Measurements from ENCODE around the gene SYNGR3.

The SYNGR3 gene

DNA sequence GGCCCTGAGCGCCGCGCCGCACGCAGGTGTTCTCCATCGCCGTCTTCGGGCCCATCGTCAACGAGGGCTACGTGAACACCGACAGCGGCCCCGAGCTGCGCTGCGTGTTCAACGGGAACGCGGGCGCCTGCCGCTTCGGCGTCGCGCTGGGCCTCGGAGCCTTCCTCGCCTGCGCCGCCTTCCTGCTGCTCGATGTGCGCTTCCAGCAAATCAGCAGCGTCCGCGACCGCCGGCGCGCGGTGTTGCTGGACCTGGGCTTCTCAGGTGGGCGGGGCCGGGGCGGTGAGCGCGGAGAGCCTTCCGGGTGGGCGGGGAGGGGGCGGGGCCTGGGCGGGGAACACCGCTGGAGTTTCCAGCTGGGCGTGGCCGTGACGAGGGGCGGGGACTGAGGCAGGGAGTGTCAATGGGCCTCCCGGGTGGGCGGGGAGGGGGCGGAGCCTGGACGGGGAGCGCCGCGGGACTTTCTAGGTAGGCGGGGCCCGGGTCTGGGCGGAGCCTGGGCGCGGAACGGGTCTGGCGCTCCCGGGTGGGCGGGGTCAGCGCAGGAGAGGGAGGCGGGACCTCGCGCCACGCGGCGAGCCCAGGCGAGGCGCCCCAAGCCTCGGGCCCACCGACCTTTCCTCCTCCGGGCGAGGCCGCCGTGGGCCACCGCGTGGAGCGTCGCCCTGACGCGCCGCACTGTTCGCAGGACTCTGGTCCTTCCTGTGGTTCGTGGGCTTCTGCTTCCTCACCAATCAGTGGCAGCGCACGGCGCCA is 2.4 kb downstream of the SYNGR3 start:
- DNase-seq (ENCODE audit: low read depth in 2 of 3, low spot score in 1 of 3): peak; percentile 95 to 98 (median 98)

DNA sequence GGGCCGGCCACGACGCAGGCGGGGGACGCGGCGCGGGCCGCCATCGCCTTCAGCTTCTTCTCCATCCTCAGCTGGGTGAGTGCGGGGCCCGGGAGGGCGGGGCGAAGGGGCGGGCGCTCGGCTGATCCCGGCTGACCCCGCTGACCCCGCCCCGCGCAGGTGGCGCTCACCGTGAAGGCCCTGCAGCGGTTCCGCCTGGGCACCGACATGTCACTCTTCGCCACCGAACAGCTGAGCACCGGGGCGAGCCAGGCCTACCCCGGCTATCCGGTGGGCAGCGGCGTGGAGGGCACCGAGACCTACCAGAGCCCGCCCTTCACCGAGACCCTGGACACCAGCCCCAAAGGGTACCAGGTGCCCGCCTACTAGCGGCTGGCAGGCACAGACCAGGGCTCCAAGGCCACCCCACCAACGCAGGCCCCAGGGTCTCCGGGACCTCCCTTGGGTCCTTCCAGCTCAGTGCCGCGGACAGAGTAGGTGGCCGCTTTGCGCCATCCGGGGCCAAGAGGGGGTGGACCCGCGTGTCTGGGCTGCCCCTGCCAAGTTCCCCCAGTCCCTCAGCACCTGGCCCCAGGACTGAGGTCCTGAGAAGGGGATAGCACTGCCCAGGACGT is 3.0 kb downstream of the SYNGR3 start:
- DNase-seq (ENCODE audit: low read depth in 2 of 3, low spot score in 1 of 3): no peak

DNA sequence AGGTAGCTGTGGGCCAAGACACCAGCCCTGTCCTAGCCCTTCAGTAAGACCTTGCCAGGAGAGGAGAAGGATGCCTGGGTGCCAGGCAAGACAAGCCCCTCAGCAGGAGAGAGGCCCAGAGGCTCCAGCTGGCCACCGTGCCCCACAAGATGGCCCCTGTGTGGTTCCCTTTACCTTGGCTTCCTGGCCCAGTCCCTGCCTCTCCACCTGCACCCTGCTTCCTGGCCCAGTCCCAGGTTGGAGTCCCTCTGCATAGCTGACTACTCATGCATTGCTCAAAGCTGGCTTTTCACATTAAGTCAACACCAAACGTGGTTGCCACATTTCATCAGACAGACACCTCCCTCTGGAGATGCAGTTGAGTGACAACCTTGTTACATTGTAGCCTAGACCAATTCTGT is 4.0 kb downstream of the SYNGR3 start:
- DNase-seq (ENCODE audit: low read depth in 2 of 3, low spot score in 1 of 3): no peak

DNA sequence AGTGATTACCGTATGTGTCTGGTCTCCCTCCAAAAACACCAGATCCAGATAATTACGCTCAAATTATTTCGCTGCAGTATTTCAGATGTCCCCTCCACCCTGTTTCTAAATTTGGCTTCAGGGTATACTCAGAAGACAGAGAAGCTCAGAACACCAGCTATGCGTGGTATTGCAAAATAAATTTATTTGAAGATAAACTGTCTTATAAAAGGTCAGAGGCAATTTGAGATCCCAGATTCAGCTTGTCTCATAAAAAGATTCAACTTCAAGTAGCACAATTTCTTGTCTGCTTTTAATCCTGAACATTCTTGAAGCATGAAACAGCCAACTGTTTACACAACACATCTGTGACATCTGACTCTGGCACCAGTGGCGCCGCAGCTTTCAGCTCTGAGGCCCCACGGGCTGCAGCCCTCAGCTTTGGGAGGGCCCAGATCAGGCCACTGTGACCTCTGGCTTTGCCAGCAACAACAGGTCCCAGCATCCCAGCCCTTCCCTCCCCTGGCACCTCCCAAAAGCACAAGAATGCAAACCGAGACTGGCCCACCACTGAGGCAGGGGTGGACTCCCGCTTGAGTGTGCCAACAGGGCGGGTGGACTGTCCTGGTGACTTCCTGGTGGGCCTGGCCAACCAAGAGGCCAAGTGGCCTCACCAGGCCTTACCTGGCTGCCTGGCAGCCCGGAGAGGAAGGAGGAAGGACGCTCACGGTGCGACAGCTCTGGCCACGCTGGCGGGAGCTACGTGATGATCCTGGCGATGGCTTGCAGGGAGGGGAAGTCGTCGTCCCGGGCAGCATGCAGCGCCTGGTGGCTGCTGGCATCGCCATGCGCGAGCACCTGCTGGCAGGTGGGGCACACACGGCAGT is 8.0 kb downstream of the SYNGR3 start:
- DNase-seq (ENCODE audit: low read depth in 2 of 3, low spot score in 1 of 3): no peak

DNA sequence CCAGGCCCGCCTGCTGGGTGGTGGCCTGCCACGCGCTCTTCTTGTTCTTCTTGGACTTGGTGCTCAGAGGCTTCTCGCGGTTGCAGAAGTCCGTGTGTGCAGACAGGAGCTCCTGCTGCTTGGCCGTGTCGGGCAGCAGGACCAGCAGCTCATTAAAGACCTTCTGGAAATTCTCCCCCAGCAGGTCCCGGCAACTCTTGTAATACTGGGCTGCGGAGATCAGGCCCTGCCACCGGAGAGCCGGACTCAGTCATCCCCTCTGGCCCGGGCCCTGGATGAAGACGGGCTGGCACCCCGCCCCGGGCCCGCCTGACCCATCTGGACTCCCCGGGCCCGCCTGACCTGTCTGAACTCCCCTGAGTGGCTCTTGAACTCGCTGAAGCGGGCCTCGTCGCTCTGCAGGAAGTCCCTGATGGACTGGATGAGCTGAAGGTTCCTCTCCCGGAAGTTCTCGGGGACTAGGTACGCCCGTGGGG is 8.6 kb downstream of the SYNGR3 start:
- DNase-seq (ENCODE audit: low read depth in 2 of 3, low spot score in 1 of 3): no peak

DNA sequence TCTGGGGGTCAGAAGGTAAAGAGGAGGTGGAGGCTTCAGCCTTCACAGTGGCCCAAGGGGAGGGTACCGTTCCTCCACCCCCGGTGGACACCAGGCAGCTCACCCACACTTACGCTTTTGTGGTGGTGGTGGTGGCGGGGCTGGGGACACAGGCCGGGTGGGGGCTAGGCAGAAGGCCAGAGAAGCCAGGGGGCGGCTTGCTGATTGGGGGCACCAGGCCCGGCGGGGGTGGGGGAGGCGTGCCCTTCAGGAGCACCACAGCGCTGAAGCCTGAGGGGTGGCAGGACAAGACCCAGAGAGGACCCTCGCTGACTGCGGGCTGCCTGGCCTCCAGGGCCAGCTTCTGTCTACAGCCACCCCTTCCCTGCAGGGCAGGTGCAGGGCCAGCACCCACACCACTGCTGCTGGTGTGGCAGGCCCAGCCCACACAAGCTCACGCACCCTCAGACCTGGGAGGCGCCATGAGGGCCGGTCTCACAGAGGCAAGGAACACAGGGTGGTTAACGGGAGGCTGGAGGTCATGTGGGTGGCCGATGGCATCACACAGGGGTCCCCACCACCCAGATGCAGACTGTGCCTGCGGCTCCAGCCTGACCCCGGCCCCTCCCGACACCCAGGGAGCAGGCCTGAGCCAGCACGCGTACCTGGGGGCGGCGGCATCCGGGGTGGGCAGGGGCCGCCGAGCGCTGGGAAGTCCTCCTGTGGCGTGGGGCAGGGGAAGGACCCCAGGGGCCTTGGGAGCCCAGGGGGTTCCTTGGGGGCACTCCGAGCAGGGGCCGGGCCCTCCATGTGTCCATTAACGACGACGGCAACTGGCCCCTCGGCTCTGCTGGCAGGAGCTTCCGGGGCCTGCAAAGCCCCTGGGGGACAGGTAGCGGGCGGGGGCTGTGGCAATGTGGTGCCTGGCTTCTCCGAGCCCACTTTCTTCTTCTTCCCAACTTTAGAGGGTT is 9.4 kb downstream of the SYNGR3 start:
- DNase-seq (ENCODE audit: low read depth in 2 of 3, low spot score in 1 of 3): no peak

DNA sequence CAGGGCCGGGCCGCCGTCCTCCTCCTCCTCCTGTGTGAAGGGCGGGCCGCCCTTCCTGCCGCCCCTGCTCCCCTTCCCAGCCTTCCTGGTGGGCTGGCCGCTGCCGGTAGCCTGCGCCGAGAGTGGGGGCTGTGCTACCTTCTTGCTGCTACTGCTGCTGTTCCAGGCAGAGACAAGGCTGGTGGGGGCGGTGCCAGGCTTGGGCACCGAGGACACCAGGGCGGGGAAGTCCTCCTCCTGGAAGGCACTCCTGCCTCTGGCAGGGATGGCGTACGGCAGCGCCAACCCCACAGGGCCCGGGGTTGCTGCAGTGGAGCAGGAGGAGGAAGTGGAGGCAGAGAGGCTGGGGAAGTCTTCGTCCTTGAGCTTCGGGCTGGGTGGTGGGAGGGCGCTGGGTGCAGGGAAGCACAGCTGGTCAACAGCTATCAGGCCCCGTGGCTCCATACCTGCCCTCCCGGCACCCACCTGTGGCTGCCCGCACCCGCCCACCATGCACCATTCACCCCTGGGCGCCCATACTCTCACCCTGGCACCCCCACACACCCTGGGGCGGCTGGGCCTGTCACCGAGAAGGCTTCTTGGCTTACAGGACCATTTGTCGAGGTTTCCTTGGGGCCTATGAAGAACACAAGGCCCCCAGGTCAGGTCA is 10.2 kb downstream of the SYNGR3 start:
- no peak for DNase-seq (ENCODE audit: low read depth in 2 of 3, low spot score in 1 of 3)

DNA sequence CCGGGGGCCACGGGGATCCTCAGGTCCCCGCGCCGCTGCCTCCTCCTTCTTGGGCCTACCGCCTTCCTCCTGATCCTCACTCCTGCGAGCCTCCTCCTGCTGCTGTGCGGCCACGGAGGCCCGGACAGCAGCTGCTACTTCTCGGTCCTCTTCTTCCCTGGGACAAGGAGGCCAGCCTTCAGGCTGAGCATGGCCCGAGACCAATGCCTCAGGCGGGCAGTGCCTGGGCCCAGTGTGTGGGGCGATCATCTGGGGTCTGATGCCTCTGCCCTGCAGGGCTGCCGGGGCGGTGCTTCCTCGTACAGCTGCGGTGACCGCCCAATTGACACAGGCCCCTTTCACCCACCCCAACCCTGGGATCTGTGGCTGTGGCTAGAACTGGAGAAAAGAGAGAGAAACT is 11.3 kb downstream of the SYNGR3 start:
- no peak for DNase-seq (ENCODE audit: low read depth in 2 of 3, low spot score in 1 of 3)

DNA sequence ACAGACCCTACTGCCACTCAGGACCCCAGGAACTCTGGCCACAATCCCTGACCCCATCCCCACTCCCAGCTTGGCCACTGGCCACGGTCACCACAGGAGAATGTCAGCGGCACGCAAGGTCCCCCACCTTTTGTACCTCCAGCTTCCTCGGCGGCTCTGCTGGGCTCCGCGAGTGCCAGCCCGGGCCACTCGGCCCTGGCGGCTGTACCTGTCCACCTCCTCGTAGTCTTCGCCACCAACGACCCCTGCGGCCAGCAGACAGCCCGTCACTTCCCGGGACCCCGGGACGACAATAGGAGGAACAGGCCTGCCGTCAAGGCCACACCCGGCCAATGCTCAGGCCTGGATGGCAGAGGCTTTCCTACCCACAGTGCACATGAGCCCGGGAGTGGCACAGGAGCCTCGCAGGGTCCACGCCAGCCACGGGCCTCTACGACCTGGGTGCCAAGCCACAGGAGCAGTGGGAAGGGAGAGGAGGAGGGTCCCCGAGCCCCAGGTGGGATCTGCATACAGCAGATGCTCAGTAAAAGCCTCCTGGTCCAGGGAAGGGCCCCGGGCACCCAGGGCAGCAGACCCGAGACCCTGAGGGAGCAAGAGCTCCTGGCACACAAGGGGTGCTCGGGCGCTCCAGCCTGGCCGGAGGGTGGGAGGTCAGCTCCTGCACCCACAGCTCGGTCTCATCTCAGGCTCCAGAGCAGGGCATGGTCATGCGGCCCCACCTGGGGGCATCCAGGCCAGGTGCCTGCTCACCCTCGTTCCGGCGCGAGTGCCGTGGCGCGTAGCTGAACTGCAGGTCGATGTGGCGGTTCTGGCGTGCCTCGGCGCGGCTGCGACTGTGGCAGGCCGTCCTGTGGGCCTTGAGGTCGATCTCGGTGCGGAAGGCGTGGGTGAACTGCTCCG is 11.9 kb downstream of the SYNGR3 start:
- no peak for DNase-seq (ENCODE audit: low read depth in 2 of 3, low spot score in 1 of 3)

DNA sequence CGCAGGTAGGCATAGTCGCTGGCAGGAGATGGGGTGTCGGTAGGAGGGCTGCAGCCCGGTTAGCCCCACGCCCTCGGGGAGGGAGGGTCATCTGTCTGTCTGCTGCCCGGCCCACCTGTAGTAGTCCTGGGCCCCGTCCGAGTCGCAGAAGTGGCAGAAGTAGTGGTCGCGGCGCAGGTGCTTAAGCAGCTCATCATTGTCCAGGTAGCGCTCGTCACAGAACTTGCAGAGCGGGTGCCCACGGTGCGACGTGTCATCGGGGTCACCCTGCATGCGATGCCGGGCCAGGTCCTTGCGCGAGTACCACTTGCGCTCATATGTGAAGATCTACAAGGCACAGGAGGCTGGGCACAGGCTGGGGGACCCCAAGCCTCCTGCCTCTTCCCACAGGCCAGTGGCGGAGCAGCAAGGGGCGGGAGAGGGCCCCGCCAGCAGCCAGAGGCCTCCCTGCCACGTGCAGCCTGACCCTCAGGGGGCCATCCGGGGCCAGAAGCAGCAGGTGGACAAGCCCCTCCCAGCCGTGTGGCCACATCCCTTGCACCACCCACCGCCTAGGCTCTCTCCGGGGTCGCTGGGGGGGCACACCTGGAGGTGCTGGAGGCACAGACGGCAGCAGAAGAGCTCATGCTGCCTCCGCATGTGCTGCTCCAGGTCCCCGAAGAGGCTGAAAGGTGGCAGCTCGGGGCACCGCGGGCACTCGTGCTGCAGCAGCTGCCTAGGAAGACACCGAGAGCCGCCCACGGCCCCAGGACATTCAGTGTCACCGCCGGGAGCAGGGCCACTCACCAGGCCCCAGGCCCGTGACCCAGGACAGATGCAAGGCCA is 12.8 kb downstream of the SYNGR3 start:
- no peak for DNase-seq (ENCODE audit: low read depth in 2 of 3, low spot score in 1 of 3)

DNA sequence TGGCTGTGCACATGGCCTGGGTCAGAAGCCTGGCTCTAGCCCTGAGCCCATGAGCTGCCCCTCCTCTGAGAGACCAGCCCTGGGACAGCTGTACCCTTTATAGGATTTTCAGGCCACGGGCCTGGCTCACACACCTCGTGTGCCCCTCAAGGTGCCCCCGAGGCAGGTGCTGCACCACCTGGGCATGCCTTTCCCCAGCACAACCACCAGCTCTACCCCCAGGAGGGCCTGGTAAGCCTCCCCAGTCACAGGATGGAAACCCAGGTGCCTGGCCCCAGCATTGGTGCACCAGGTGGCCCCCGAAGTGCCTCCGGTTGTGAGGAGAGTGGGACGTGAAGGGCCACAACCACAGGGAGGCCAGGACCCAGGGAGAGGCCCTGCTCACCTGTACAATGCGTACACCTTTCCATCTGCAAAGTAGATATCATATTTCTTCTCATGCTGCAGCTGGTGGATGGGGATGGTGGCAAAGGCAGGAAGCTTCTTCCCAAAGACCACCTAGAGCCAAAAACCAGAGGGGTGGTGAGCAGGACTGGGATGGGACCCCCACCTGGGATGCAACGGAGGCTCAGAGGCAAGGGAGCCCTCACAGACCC is 13.6 kb downstream of the SYNGR3 start:
- no peak for DNase-seq (ENCODE audit: low read depth in 2 of 3, low spot score in 1 of 3)

DNA sequence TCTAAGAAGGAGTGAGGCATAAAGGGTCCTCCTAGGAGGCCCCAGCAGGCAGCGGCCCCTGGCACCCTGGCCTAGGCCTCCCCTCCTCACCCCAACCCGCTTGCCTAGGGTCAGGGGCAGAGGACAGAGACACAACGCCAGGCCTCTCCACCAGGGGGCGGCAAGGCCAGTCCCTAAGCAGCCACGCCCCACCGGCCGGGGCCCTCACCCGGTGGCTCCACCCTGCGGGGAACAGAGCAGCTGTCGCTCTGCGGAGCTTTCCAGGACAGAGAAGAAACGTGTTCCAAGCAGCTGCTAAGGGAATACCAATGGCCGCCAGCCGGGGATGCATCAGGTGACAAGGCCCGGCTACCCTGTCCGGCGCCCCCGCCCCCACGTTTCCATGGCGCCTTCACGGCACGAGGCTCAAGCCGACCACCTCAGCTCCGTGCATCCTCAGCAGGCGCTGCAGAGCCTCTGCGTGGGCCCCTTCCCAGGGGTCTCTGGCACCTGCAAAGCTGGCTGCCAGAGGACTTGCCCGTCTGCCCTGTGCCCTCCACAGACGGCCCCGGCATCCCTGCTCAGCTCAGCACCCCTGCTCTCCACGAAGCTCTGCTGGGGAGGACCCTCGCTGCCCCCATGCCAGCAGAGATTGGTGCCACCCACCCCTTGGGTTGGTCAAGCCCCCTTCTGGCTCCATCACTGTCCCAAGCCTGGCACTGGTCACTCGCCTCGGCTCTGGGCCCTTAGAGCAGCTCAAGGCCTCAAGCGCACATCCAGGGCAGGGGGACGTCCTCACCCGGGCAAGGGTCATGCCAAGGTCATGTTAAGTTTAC is 14.3 kb downstream of the SYNGR3 start:
- peak; percentile 84 to 90 (median 90) for DNase-seq (ENCODE audit: low read depth in 2 of 3, low spot score in 1 of 3)

DNA sequence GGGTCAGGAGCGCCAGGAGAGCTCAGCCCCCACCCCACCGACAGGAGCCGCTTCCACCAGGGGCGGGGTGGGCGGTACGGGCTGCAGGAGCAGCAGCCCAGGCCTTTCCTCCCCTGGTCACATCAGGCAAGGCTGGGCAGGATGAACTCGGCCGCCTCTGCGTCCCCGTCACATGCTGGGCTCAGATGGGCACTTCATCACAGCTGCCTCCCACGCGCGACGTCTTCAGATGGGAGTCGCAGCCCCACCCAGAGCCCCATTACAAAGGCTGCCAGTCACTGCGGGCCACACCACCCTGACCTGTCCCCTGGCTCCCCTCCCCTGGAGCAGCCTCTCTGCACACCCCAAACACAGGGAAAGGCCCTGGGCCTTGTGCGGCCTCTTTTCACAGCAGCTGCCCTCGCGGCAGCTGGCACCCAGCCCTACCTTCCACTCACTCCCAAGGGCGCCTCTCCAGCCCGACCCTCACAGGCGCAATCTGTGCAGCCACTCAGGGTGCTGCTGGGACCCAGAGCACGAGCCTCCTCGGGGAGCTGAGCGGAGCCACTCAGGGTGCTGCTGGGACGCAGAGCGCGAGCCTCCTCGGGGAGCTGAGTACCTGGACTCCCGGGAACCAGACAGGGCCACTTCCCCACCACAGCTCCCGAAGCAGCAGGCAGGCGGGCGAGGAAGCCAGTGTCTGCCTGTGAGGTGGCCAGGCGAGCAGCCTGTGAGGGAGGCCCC is 15.2 kb downstream of the SYNGR3 start:
- no peak for DNase-seq (ENCODE audit: low read depth in 2 of 3, low spot score in 1 of 3)

DNA sequence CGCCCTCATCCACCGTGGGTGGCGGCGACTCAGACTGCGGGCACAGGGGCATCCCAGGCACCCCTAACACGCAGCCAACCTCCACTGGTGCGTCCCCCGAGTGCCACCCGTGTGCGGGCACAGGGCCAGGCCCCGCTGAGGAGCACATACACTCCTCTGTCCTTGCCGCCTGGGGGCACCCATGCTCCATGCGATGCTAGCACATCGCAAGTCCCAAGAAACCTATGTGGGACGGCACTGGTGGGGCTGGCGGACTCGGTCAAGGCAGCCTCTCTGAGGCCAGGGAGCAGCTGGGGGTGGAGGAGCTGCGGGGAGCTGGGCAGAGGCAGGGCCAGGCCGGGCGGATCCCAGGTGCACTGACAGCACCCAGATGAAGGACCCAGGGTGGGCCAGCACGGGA is 15.9 kb downstream of the SYNGR3 start:
- no peak for DNase-seq (ENCODE audit: low read depth in 2 of 3, low spot score in 1 of 3)

DNA sequence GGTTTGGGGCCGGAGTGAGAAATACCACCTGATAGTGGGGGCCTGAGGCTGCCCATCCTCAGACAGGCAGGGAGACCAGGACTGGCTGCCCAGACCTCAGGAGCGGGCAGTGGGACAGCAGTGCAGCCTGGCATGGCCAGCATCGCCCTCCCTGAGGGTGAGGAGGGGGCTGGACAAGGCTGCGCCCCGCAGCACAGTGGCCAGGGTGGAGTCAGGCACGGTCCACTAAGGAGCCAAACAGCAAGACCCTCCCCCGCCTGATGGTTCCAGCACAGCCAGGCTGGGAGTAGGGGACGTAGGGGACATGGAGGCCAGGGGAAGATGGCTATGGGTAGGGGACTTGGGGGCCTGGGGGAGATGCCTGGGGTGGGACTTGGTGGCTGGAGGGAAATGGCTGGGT is 16.5 kb downstream of the SYNGR3 start:
- no peak for DNase-seq (ENCODE audit: low read depth in 2 of 3, low spot score in 1 of 3)

DNA sequence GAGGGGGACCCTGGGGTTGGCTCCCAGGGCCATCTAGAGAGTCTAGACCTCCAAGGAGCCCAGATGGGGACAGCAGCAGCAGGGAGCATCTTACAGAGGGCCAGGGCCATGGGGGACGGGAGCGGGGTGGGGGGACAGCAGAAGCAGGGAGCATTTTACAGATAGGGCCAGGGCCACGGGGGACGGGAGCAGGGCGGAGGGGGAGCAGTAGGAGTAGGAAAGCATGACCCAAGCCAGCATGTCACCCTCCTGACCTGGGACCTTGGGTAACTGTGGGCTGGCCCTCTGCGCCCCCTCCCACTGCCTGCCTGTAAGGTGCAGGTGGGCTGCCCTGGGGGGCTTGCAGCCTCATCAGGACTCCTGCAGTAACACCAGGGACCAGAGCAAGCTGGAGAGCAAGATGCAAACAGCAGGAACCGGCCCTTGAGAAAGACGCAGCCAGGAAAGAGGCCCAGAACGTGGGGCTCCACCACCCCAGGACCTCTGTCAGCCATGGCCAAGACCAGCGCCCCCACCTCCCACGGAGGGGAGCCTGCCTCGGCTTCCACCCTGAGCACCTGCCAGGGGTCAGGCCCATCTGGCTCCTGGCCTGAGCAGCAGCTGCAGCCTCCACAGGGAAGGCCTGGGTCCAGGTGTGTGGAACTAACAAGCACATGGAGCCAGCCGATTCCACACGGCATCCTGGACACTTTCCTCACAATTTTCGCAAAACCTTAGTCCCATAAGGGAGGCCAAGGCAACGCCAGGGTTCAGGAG is 17.5 kb downstream of the SYNGR3 start:
- no peak for DNase-seq (ENCODE audit: low read depth in 2 of 3, low spot score in 1 of 3)

All from stimulated activated CD4-positive, alpha-beta T cell treated with anti-CD3 and anti-CD28 coated beads, Interleukin-12 subunit alpha, Interleukin-12 subunit beta, amount 100 ng/mL, for 48 hours (primary cell).